ENCODE results near the gene DCUN1D5.
"Not testable (repeated sequence)": the region's sequence is repeated elsewhere in the genome, so short reads cannot be mapped to it uniquely, and the experiment has no call there.

DCUN1D5 gene

DNA sequence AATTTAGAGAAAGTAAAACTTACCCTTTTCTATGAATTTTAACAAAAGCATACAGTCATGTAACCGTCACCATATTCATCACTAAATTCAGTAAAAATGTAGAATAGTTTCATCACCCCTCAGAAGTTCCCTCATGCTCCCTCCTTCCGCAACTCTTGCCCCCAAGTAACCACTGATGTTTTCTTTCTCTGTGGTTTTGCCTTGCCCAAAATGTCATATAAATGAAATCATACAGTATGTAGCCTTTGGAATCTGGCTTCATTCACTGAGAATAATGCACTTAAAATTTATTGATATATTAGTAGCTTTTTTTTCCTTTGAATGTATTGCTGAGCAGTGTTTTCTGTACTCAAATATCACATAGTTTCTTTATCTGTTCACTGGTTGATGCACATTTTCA lies 60.1 kb downstream of the DCUN1D5 start:
- Histone ChIP-seq H3K79me2 (ENCODE audit: control insufficient read depth, insufficient read depth, low read length, unreplicated experiment) (no peaks in the 10 kb centered on the region), H3K36me3 (ENCODE audit: insufficient read depth, low read length) (no peaks in the 10 kb centered on the region), H2AFZ (ENCODE audit: low read length, unreplicated experiment) (peak overlapping the region; percentile 12), H3K4me1 (ENCODE audit: control insufficient read depth, insufficient read depth, low read length, unreplicated experiment) (peaks cover 9% of the 10 kb centered on the region), H3K4me3 (ENCODE audit: low read depth, low read length) (no peak overlapping the region), H3K27ac (ENCODE audit: low read depth, low read length) (no peak overlapping the region), H3K27me3 (ENCODE audit: insufficient read depth, low read length) (no peaks in the 10 kb centered on the region)

DNA sequence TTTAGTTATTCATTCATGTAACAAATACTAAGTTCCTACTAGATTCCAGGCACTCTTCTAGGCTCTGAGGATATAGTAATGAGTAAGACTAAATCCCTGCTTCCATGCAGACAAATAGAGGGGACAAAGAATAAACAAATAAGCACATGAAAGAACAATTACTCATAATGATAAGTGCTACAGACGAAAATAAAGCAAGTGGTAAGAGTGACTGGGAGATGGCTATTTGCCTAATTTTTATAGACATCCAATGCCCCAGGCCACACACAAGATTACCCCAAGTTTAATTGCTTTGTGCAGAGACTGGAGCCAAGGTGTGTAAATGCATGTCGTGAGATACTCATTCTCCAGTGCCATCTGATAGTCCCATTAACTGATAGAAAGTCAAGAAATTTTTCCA lies 62.6 kb downstream of the DCUN1D5 start:
- H3K4me1 ChIP-seq (ENCODE audit: control insufficient read depth, insufficient read depth, low read length, unreplicated experiment), result peaks cover 3% of the 10 kb centered on the region
- H3K27ac ChIP-seq (ENCODE audit: low read depth, low read length), result no peak overlapping the region
- no peak overlapping the region for H2AFZ ChIP-seq (ENCODE audit: low read length, unreplicated experiment)
- H3K79me2 ChIP-seq (ENCODE audit: control insufficient read depth, insufficient read depth, low read length, unreplicated experiment), result no peaks in the 10 kb centered on the region
- no peaks in the 10 kb centered on the region for H3K36me3 ChIP-seq (ENCODE audit: insufficient read depth, low read length)
- H3K4me3 ChIP-seq (ENCODE audit: low read depth, low read length), result no peak overlapping the region
- H3K27me3 ChIP-seq (ENCODE audit: insufficient read depth, low read length), result no peaks in the 10 kb centered on the region

DNA sequence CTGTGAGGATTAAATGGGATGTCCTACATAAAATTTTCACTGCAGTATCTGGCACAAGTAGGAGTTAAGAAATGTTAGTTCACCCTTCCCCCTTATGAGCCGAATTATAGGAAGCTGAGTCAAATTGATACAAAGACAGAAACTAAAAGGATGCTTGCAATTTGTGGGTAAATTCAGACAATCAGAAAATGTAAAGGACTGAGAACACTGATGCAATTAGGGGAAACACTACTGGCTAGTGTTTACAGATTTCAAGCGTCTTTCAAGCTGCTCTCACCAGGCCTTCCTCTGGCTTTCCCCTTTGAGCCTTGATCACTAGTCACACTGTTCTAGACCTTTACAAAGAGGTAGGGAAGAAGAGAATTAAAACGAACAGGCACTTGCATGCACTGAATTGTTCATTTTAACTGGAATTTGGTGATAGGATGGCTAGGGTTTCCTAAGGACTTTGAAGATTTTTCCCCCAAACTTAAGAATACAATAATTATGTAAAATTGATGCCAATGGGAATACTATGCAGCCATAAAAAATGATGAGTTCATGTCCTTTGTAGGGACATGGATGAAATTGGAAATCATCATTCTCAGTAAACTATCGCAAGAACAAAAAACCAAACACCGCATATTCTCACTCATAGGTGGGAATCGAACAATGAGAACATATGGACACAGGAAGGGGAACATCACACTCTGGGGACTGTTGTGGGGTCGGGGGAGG lies 63.5 kb downstream of the DCUN1D5 start:
- not testable (repeated sequence) for H3K36me3 ChIP-seq (ENCODE audit: insufficient read depth, low read length); H3K27ac ChIP-seq (ENCODE audit: low read depth, low read length); H3K27me3 ChIP-seq (ENCODE audit: insufficient read depth, low read length); H3K4me1 ChIP-seq (ENCODE audit: control insufficient read depth, insufficient read depth, low read length, unreplicated experiment); H2AFZ ChIP-seq (ENCODE audit: low read length, unreplicated experiment); H3K79me2 ChIP-seq (ENCODE audit: control insufficient read depth, insufficient read depth, low read length, unreplicated experiment); H3K4me3 ChIP-seq (ENCODE audit: low read depth, low read length)

DNA sequence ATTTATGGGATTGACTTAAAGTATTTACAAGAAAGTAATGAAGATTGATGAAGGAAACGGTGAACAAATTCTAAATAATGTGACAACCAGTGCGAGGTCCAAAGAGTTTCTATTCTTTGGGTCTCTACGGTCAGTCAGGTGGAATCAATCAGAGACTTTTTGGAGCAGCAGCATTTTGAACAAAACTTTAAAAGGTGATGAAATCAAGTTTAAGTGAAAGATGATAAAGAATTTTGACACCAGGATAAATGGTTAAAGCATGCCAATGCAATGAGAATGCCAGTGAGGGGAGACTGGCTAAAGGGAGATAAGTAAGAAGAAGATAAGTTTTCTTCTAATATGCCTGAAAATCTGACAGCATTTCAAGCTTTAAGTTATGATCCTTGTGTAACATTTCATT lies 67.9 kb downstream of the DCUN1D5 start:
- Histone ChIP-seq H3K79me2 (ENCODE audit: control insufficient read depth, insufficient read depth, low read length, unreplicated experiment) (no peaks in the 10 kb centered on the region), H3K4me3 (ENCODE audit: low read depth, low read length) (no peak overlapping the region), H2AFZ (ENCODE audit: low read length, unreplicated experiment) (no peak overlapping the region)

GRCh38 chr11:103016031-103016430 lies 75.9 kb downstream of the DCUN1D5 start:
- H3K36me3 ChIP-seq (ENCODE audit: insufficient read depth, low read length), result no peaks in the 10 kb centered on the region
- H3K27ac ChIP-seq (ENCODE audit: low read depth, low read length), result no peak overlapping the region
- H3K4me1 ChIP-seq (ENCODE audit: control insufficient read depth, insufficient read depth, low read length, unreplicated experiment), result no peaks in the 10 kb centered on the region
- H3K4me3 ChIP-seq (ENCODE audit: low read depth, low read length), result no peak overlapping the region
- H3K79me2 ChIP-seq (ENCODE audit: control insufficient read depth, insufficient read depth, low read length, unreplicated experiment), result no peaks in the 10 kb centered on the region
- H2AFZ ChIP-seq (ENCODE audit: low read length, unreplicated experiment), result no peak overlapping the region
- no peaks in the 10 kb centered on the region for H3K27me3 ChIP-seq (ENCODE audit: insufficient read depth, low read length)

More for the DNA sequence above, 67.9 kb downstream of the DCUN1D5 start:
- Histone ChIP-seq H3K4me1 (ENCODE audit: control insufficient read depth, insufficient read depth, low read length, unreplicated experiment) (peaks cover 4% of the 10 kb centered on the region), H3K36me3 (ENCODE audit: insufficient read depth, low read length) (no peaks in the 10 kb centered on the region), H3K27me3 (ENCODE audit: insufficient read depth, low read length) (no peaks in the 10 kb centered on the region), H3K27ac (ENCODE audit: low read depth, low read length) (no peak overlapping the region)

- Histone ChIP-seq H3K4me1 (ENCODE audit: control insufficient read depth, insufficient read depth, low read length, unreplicated experiment) (no peaks in the 10 kb centered on the region), H3K36me3 (ENCODE audit: insufficient read depth, low read length) (no peaks in the 10 kb centered on the region), H3K27ac (ENCODE audit: low read depth, low read length) (no peak overlapping the region), H3K79me2 (ENCODE audit: control insufficient read depth, insufficient read depth, low read length, unreplicated experiment) (no peaks in the 10 kb centered on the region), H3K4me3 (ENCODE audit: low read depth, low read length) (no peak overlapping the region), H2AFZ (ENCODE audit: low read length, unreplicated experiment) (no peak overlapping the region), H3K27me3 (ENCODE audit: insufficient read depth, low read length) (no peaks in the 10 kb centered on the region)
Measured at GRCh38 chr11:103013421-103013820, 78.5 kb downstream of the DCUN1D5 start.
